CD4-positive, alpha-beta T cell treated with Interleukin-4 for 4 hours (primary cell): ENCODE measurements around the gene ERC1.
"Not testable (repeated sequence)": the region's sequence is repeated elsewhere in the genome, so short reads cannot be mapped to it uniquely, and the experiment has no call there.

Source experiments
- DNase-seq: peaks from one replicate; pipeline ENCODE4 v3.0.0-alpha.2; 2020

ERC1 gene

DNA sequence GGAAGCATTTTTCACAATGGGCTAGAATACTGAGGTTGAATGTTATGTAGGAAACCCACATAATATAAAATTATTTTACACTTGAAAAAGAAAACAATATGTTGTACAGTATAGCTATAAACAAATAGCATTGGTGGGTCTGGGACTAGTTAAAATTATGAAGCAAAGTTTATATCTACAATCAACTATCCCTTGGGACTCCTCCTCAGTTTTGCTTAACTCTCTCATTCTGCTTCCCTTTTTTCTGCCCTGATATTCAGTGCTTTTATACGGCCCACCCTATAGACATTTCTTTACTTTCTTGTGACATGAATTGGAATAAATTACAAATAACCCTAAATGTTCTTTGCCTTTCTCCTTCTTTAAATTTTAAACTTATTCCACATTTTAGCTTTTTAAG lies 302.9 kb downstream of the ERC1 start:
- no peak for DNase-seq

DNA sequence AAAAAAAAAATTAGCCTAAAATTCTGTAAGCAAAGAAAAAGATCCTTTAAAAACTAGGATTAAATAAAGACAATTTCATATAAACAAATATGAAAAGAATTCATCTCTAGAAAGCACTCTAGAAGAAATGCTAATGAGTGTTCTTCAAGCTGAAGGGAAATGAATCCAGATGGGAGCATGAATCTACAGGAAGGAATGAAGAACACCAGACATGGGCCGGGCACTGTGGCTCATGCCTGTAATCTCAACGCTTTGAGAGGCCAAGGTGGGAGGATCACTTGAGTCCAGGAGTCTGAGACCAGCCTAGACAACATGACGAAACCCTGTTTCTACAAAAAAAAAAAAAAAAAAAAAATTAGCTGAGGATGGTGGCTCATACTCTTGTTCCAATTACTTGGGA lies 306.2 kb downstream of the ERC1 start:
- DNase-seq: no peak

DNA sequence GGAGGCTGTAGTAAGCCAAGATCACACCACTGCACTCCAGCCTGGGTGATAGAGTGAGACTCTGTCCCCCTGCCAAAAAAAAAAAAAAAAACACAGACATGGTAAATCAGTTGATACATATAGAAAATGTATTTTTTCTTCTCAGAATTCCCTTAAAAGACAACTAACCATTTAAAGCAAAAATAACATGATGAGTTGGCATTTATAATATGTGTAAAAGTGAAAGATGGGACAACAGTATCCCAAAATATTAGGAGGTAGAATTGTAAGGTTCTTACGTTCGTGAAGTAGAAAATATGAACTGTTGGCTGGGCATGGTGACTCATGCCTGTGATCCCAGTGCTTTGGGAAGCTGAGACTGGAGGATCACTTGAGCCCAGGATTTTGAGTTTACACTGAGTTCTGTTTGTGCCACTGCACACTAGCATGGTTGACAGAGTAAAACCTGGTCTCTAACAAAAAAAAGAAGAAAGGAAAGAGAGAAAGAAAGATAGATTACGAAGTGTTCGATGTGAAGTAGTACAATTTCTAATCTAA lies 306.7 kb downstream of the ERC1 start:
- no peak for DNase-seq

DNA sequence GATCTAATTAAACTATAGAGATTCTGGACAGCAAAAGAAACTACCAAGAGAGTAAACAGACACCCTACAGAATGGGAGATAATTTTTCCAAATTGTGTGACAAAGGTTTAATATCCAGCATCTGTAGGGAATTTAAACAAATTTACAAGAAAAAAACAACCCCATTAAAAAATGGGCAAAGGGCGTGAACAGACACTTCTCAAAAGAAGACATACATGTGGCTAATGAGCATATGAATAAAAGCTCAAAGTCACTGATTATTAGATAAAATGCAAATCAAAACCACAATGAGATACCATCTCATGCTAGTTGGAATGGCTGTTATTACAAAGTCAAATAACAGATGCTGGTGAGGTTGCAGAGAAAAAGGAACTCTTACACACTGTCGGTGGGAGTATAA lies 309.4 kb downstream of the ERC1 start:
- DNase-seq: no peak

DNA sequence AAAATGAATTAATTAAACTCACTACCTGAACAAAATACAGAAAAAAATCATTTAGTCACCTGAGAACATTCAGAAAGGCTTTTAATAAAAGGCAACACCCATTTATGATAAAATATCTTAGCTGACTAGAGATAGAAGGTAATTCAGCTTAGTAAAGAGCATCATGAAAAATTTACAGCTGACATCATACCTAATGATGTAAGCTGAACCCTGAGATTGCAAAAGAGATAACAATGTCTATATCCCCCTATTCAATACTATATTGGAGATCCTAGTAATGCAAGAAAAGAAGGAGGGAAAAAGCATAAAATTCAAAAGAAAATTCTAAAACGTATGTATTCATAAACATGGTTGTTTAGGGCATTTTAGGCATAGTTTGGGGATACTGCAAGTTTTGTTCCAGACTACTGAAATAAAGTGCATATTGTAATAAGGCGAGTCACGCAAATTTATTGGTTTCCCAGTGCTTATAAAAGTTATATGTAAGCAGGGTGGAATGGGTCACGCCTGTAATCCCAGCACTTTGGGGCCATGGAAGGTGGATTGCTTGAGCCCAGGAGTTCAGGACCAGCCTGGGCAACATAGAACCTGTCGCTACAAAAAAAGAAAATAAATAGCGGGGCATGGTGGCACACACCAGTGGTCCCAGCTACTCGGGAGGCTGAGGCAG lies 311.3 kb downstream of the ERC1 start:
- DNase-seq: no peak

DNA sequence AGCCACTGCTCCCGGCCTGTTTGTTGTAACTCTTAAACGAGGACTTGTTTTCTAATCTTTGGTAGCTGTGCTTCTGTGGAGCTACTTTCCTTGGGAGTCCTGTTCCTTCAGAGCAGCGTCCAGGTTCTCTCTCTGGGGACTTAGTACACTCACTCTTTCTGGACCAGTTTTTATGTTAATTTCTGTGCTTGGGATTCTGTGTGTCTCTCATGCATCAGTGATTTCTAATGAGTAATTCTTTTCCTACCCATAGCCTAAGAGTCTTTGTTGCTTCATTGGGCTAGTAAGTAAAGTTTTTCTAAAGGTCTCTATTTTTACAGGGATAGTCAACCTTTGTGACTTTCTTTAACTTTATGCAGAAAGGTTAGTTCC lies 314.0 kb downstream of the ERC1 start:
- DNase-seq: no peak

DNA sequence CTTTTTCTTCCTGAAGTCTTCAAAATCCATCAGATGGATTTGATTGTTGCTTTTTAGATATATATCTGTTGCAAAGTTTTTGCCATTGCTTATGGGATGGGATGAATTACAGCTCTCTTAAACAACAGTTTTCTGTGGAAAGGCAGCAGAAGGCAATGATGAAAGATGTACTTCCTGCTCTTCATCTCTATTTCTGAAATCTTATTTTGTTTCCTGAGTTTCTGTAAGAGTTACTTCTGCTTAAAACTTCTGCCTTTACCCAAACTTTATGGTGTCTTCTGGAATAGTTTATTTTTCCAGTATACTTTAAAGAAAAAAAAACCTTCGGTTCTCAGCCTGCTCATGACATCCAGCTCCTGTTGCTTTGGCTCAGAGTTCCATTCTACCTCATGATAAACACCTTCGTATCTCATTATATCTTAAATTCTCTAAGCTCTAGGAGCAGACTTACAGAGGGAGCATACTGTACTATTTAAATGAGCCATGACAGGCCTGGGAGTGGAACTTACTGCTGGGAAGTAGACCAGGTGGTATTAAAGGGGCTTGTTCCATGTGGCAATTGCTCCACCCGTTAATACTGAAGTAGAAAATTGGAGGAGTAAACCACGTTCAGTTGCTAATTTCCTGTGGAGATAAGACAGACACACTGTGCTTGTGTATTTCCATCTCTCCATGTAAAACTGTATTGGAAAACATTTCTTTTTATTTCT lies 314.9 kb downstream of the ERC1 start:
- no peak for DNase-seq

DNA sequence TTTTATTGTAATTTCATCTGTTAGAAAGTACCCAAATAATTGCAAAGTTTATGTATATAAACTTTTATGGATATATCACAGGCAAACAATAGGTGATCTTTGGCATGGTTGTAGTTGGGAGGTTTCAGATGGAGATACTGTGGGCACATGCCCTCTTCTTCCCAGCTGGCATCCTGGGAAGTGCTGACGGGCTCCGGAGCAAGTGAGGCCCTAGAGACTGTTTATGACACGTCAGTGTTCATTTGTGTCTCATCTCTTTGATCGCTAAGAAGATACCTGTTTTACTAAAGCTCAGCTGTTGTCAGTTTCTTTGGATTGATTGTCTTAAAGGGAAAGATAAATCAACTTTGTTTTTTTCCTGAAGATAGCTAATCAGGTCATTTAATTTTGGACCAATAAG lies 315.8 kb downstream of the ERC1 start:
- no peak for DNase-seq

DNA sequence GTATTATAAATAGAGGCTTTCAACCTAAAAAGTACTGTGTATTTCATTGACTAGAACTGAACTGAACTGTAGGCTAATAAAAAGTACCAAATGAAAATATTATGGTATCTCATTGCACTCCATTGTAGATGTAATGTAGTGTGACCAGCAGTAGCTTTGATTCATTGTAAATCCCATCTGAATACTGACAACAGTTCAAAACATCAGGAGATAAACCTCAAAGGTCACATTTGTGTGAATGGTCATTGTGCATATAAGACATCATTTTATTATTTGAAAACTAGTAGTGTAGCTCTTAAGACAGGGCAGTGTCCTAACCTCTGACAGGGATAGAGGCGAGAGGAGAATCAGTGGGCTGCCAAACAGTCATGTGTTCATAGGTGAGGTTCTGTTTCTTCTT lies 316.8 kb downstream of the ERC1 start:
- no peak for DNase-seq

DNA sequence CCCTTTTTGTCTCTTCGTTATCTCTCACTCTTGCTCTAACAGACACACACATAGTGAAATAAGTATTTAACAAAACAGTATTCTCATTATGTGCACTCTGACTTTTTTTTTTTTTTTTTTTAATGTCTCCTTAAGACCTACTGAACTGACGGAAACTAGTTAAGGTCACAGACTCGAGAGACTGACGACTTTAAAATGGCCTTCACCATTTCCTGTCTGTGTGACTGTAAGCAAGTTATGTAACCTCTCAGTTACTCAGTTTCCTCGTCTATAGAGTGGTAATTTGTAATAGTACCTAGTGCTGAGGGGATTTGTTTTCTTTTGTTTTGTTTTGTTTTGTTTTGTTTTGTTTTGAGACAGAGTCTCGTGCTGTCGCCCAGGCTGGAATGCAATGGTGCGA lies 318.6 kb downstream of the ERC1 start:
- no peak for DNase-seq

DNA sequence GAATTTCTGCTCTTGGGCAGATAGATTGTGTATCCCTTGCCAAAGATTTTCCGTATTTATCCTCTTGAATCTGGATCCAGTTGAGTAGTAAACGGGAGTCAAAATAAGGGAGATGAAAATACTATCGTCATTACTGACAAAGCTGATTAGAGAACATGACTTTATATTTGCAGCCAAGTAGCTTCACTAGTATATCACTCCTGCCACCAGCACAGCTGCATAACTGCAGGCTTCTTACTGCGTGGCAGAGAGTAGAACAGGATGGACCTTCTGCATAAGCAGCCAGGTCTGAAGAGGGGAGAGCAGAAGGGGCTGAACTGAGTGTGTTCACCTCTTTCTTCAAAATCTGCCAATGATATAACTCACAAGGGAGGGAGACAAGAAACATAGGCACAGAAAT lies 319.6 kb downstream of the ERC1 start:
- DNase-seq: no peak

DNA sequence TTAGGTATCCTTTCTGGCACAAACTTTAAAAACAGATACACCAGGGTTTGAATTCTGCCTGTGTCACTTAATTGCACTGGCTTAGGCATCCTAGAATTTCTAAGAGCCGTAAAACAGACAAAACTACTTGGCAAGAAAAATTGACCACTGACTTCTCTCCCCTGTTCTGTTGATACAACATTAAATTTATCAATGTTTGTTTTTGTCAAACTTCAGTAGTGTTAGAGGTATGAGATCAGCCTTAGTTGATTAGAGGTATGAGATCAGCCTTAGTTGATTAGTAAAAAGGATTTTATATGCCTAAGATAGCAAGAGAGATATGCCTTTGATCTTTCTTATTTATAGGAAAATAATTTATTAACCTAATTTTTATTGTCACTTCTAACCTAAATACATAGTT lies 320.1 kb downstream of the ERC1 start:
- DNase-seq: no peak

DNA sequence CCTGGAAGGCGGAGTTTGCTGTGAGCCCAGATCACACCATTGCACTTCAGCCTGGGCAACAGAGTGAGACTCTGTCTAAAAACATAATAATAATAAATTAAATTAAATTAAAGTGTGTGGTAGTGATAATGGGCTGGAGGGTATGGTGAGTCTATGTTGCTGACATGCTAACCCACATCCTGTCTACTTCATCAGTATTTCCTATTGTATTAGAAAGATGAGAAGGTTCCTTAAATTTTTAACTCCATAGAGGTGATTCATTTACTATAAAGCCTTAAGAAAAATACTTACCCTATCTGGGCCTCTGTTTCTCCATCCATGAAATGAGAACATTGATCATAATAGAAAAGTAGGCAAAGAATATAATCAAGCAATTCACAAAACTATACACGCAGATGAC lies 322.9 kb downstream of the ERC1 start:
- DNase-seq: no peak

DNA sequence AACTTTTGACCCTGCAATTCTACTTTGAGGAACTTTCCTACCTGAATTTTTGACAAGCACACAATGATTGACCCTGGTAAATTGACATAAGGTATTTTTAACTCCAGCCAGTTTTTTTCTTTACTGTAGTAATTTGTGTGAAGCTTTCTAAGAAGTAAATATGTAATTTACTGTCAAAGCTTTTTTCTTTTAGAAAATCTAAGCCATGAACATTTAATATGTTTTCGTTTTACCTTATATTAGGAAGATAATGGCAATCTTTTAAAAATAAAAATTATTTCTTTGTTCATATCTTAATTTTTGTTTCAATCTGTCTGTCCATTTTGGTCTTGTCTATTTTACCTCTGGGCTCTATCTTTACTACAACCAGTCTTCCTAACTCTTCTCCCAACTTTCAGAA lies 323.5 kb downstream of the ERC1 start:
- DNase-seq: no peak

DNA sequence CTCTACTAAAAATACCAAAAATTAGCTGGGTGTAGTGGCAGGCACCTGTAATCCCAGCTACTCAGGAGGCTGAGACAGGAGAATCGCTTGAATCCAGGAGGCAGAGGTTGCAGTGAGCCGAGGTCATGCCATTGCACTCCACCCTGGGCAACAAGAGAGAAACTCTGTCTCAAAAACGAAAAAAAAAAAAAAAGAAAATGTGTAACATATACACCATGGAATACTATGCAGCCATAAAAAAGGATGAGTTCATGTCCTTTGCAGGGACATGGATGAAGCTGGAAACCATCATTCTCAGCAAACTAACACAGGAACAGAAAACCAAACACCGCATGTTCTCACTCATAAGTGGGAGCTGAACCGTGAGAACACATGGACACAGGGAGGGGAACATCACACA lies 326.0 kb downstream of the ERC1 start:
- DNase-seq: not testable (repeated sequence)

DNA sequence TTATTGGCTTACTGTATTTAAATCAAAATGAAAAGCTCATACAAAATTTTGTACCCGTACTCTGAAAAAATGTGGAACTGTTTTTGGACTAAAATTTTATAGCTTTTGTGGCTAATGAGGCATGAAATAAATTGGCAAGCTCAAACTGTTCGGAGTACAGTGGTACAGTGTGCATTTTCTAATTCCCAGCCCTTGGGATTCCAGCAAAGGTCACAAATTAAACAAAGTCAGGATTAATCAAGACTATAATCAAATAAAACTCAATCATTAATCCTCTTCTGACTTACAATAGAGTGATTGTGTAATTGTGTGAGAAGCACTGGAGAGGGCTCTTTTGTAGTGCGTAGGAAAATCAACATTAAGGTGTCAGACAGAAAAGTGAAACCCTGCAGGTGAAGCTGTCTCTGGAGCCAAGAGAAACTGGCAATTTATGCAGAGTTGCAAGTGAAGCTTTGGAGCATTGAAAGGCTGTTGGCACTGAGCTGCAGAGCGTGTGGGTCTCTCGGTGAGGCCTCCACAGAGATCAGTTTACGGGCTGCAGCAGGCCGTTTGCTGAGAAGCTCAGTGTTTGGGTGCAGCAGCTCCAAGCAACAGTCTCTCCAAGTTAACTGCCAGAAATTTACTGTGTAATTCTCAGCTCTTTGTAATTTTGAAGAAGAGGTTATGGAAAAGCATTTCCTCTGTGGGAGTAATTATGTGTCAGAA lies 327.5 kb downstream of the ERC1 start:
- no peak for DNase-seq

DNA sequence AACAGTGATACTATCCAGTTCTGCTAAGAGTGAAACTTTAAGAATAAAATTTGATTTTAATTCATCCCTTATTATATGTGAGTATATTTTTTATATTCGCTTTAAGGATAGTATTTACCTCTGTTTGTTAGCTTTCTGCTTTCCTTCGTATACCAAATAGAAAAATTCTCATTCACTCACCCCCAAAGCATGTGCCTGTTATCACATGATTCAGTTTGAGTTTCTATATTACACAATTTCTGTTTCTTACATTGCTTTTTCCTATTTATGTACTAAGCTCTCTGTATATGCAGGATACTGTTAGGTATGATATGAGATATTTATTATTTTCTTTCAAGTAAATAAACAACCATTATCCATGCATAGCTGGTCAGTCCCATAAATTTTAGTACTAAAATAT lies 328.2 kb downstream of the ERC1 start:
- DNase-seq: no peak

DNA sequence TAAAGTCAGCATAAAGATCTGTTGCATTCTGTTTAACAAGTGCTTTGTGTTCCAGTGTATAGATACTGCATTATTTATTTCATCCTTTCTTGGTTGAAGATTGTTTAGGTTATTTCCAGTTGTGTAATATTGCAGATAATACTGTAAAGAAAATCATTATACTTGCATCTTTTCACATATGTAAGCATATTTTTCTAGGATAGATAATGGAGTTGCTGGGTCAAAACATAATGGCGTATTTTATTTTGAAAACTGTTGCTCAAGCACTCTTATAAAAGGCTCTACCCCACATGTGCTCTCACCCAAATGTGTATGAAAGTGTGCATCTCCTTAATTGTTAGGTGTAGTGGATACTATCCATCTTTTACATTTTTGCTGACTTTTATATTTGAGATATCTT lies 329.0 kb downstream of the ERC1 start:
- no peak for DNase-seq

DNA sequence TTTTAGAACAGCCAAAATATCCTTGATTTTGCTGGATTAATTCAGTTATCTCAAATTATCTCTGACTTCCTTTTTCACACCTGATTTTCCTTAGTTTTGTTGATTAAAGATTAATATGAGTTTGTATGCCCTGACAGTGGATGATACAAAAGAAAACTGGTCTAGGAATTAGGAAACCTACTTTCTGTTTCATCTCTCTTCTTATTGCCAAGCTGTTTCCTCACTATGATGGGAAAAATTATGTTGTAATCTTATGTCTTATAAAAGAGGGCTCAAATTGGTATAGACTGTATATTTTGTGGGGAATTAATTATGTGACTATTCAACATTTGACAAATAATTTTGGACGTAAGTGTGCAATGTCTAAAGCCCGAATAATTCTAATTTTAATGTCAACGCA lies 331.8 kb downstream of the ERC1 start:
- DNase-seq: no peak

DNA sequence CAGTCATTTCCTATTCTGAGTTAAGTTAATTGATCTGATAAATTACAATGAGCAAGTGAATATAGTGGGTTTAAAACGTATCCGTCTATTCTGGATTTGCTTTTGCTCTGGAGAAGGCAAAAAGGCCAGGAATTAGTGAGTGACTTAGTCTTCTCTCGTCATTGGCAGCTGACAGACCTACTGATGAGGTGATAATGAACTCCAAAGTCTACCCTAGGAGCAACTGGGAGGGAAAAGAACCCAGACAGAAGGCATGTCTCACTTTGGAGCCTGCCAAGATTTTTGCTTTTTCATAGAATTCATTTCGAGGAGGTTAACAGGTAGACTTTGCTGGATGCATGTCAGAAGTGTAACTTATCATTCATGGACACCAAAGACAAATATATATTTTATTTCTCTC lies 333.1 kb downstream of the ERC1 start:
- no peak for DNase-seq

DNA sequence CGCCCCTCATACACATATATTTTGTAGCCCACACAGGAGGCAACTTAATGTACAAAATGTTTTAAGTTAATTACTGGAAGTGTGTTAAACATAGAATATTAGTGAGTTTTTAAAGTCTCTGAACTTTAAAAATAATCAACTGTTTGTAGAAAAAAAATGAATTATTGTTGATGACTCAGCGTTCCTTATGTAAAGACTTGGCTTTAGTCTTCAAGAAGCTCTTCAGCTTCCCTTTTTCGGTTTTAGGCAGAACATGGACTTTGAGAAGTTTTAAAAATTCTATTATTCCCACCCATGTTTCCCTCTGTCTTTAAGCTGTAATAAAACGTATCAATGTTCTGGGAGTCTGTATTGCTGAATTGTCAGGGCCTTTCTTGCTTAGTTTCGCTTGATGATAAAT lies 333.9 kb downstream of the ERC1 start:
- DNase-seq: no peak

DNA sequence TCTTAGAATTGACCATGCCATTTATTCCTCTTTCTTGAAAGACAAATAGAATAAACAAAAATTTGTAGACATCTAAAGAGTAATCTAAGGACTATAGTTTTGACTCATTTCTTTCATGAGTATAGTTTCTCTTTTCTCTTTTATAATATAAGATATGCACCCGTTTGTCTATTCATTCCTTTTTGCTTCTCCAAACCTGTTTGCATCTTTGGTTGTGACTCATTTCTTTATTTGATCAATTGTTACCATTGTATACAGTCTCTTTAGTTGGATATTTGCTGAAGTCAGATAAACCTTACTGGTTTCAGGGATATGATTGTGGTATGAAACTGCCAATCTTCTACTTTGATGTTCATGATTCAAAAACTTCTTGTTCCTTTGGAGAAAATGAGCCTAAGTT lies 334.6 kb downstream of the ERC1 start:
- no peak for DNase-seq

DNA sequence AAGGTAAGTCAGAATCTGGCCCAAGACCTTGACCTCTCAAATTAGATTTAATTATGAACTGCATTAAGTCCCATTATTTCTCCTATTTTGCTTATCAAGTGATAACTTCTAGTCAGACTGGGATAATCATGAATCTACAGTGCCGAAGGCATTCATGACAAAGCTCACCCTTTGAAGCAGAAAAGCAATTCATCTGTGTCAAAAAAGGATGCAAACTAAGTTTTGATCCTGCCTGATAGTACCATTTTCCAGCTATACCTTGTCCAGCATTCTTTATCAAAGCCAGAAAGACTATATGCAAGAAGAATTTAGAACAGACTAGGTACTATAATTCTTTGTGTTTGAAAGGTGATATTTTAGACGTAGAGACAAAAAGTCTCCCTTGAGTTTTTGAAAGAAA lies 335.2 kb downstream of the ERC1 start:
- no peak for DNase-seq

DNA sequence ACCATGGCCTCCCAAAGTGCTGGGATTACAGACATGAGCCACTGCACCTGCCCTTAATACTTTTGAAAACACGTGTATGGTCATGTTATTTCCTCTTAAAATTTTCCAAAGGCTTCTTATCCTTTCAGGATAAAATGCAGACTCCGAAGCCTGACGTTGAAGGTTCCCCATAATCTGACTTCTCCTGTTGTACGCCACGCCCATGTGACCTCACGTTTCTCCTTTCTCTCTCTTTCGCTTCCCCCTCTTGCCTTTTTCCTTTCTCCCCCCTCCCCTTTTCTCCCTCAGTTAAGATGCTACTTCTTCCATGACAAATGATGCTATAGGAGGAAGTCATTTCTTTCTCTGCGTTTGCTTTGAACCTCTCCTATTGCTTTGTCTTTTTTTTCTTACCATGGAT lies 337.4 kb downstream of the ERC1 start:
- DNase-seq: no peak
